SK-N-SH (cell line): ENCODE data around the gene NEDD8. TPM values are rescaled to one million over a fixed set of nuclear protein-coding genes. Genes with fewer than 3 reads are reported as not detected.

Experiments used
- CTCF ChIA-PET: fragments of 300-600, 350-600 bp; formaldehyde crosslinking; extraction: SDS; loops from one replicate; lab custom pipeline; 2021; lab: Yijun Ruan, JAX
- POLR2A ChIA-PET: fragments of 350-600 bp; sonication (Branson Sonifier 250); formaldehyde crosslinking; extraction: SDS; loops from one replicate; lab custom pipeline; 2020; ENCODE audit warnings: antibody characterized with exemption, inconsistent platforms; lab: Yijun Ruan, JAX
- DNase-seq: peaks from one replicate; pipeline ENCODE4 v3.0.0; 2012
- H2AFZ ChIP-seq: fragments of 200-600 bp; sonication (generic); 2 replicates; pipeline ENCODE4 v1.8.1; 2016; ENCODE audit warnings: antibody characterized with exemption, mild to moderate bottlenecking, low read depth
- H3F3A ChIP-seq: fragments of 200-600 bp; sonication (generic); replicated peaks from 2 replicates; pipeline ENCODE3; 2016; ENCODE audit warnings: antibody characterized with exemption, mild to moderate bottlenecking; ENCODE audit not compliant: insufficient read depth
- H3K27ac ChIP-seq, 2 experiments: fragments of 200-500 bp in 1 of 2; fragments of 200-600 bp in 1 of 2; sonication (Bioruptor generic) in 1 of 2; sonication (generic), shearing (Covaris generic) in 1 of 2; 2 replicates each; pipeline versions ENCODE4 v1.5.1 to v1.6.1; 2014 to 2016; ENCODE audit warnings: low read depth in 2 of 2, inconsistent platforms in 1 of 2, low read length in 1 of 2, mild to moderate bottlenecking in 1 of 2, mixed read lengths in 1 of 2
- H3K27me3 ChIP-seq: fragments of 200-600 bp; sonication (generic), shearing (Covaris generic); 2 replicates; pipeline ENCODE4 v1.6.1; 2016; ENCODE audit warnings: mixed run types; ENCODE audit not compliant: insufficient read depth
- H3K36me3 ChIP-seq, 2 experiments: fragments of 200-500 bp in 1 of 2; fragments of 200-600 bp in 1 of 2; sonication (Bioruptor generic) in 1 of 2; sonication (generic) in 1 of 2; replicated peaks in 1 of 2; 2 replicates each; pipeline versions ENCODE3 to v1.5.1; 2014 to 2016; ENCODE audit warnings: low read length in 1 of 2, mild to moderate bottlenecking in 1 of 2; ENCODE audit not compliant: insufficient read depth in 2 of 2, control insufficient read depth in 1 of 2
- H3K4me1 ChIP-seq, 2 experiments: fragments of 200-500 bp in 1 of 2; fragments of 200-600 bp in 1 of 2; sonication (Bioruptor generic) in 1 of 2; sonication (generic), shearing (Covaris generic) in 1 of 2; 2 replicates each; pipeline versions ENCODE4 v1.5.1 to v1.6.1; 2014 to 2016; ENCODE audit warnings: low read depth in 1 of 2, low read length in 1 of 2, mixed run types in 1 of 2; ENCODE audit not compliant: insufficient read depth in 2 of 2, control insufficient read depth in 1 of 2
- H3K4me2 ChIP-seq: fragments of 200-600 bp; sonication (generic), shearing (Covaris generic); 2 replicates; pipeline ENCODE4 v1.6.1; 2017; ENCODE audit warnings: mixed run types
- H3K4me3 ChIP-seq, 2 experiments: fragments of 200-500 bp in 1 of 2; fragments of 200-600 bp in 1 of 2; sonication (Bioruptor generic) in 1 of 2; sonication (generic), shearing (Covaris generic) in 1 of 2; 2 replicates each; pipeline versions ENCODE4 v1.5.1 to v1.8.1; 2014 to 2016; ENCODE audit warnings: low read depth in 2 of 2, inconsistent platforms in 1 of 2, low read length in 1 of 2, mild to moderate bottlenecking in 1 of 2, mixed read lengths in 1 of 2, moderate library complexity in 1 of 2
- H3K79me2 ChIP-seq: fragments of 200-600 bp; sonication (generic); 2 replicates; pipeline ENCODE4 v1.8.1; 2017; ENCODE audit warnings: mild to moderate bottlenecking; ENCODE audit not compliant: insufficient read depth
- H3K9ac ChIP-seq: fragments of 200-600 bp; sonication (generic); 2 replicates; pipeline ENCODE4 v1.6.1; 2017; ENCODE audit warnings: mixed run types
- H3K9me2 ChIP-seq: fragments of 200-600 bp; sonication (generic); 2 replicates; pipeline ENCODE4 v1.6.1; 2017; ENCODE audit warnings: mixed run types
- H3K9me3 ChIP-seq: fragments of 200-600 bp; sonication (generic); 2 replicates; pipeline ENCODE4 v1.6.1; 2017; ENCODE audit warnings: mixed run types, mild to moderate bottlenecking, moderate library complexity
- H4K20me1 ChIP-seq: fragments of 200-600 bp; sonication (generic); 2 replicates; pipeline ENCODE4 v1.6.1; 2017; ENCODE audit warnings: mild to moderate bottlenecking, mixed run types; ENCODE audit not compliant: insufficient read depth
- CHD2 ChIP-seq: fragments of 150-350 bp; IDR thresholded peaks from 2 replicates; pipeline ENCODE4 v1.6.1; 2018; ENCODE audit warnings: low read length; ENCODE audit not compliant: partially characterized antibody
- ELF1 ChIP-seq: IDR thresholded peaks from 2 replicates; pipeline ENCODE4 v1.4.0; 2012
- EP300 ChIP-seq, 2 experiments: IDR thresholded peaks; 2 replicates each; pipeline versions ENCODE4 v1.4.0 to v1.6.1; 2012; ENCODE audit warnings: borderline replicate concordance in 1 of 2, low read depth in 1 of 2, low read length in 1 of 2
- EZH2phosphoT487 ChIP-seq: fragments of 200-600 bp; sonication (generic); IDR thresholded peaks from 2 replicates; pipeline ENCODE4 v1.6.1; 2017; ENCODE audit warnings: low read depth, mixed run types, mild to moderate bottlenecking, antibody characterized with exemption, moderate library complexity, borderline replicate concordance
- GABPA ChIP-seq: IDR thresholded peaks from 2 replicates; pipeline ENCODE4 v1.4.0; 2012; ENCODE audit warnings: low read depth, mild to moderate bottlenecking
- IRF3 ChIP-seq: fragments of 150-350 bp; IDR thresholded peaks from 2 replicates; pipeline ENCODE4 v1.6.1; 2016; ENCODE audit warnings: mild to moderate bottlenecking, low read depth, low read length
- MAX ChIP-seq: IDR thresholded peaks from 2 replicates; pipeline ENCODE4 v1.4.0; 2012; ENCODE audit warnings: low read depth
- MXI1 ChIP-seq: IDR thresholded peaks from 2 replicates; pipeline ENCODE4 v1.6.1; 2012; ENCODE audit warnings: mild to moderate bottlenecking, low read depth, low read length, improper control_type of control experiment
- NRF1 ChIP-seq: IDR thresholded peaks from 2 replicates; pipeline ENCODE4 v1.6.1; 2012; ENCODE audit warnings: low read depth, mild to moderate bottlenecking, low read length
- PBX3 ChIP-seq: IDR thresholded peaks from 2 replicates; pipeline ENCODE4; 2012
- POLR2AphosphoS5 ChIP-seq: IDR thresholded peaks from 2 replicates; pipeline ENCODE4 v1.6.1; 2012; ENCODE audit warnings: low read depth, low read length
- RAD21 ChIP-seq: IDR thresholded peaks from 2 replicates; pipeline ENCODE4 v1.6.1; 2012; ENCODE audit warnings: mild to moderate bottlenecking, low read length
- TAF1 ChIP-seq: IDR thresholded peaks from 2 replicates; pipeline ENCODE4 v1.6.1; 2012; ENCODE audit warnings: low read depth, mild to moderate bottlenecking, low read length, moderate library complexity, borderline replicate concordance
- TCF12 ChIP-seq: IDR thresholded peaks from 2 replicates; pipeline ENCODE4 v1.4.0; 2012
- TEAD4 ChIP-seq: IDR thresholded peaks from 2 replicates; pipeline ENCODE4 v1.4.0; 2012; ENCODE audit warnings: mild to moderate bottlenecking, borderline replicate concordance; ENCODE audit not compliant: insufficient read depth
- YY1 ChIP-seq: IDR thresholded peaks from 2 replicates; pipeline ENCODE4 v1.4.0; 2012; ENCODE audit warnings: low read depth, mild to moderate bottlenecking
- WGBS: methylation state at CpG from one replicate; pipeline ENCODE4 v1.1.6; 2017; ENCODE audit warnings: low lambda C conversion rate; 5-methylcytosine and 5-hydroxymethylcytosine counted together
- polyA plus RNA-seq, 3 experiments: library from polyadenylated mRNA; depleted of rRNA; stranded (reverse); fragments of >200 nt; gene quantifications; 2 replicates each; pipeline ENCODE4 v1.2.3, GENCODE V29; 2012

NEDD8 gene
- 465 and 534 TPM in 2 replicates for polyA plus RNA-seq (2012; rRNA removed)
- polyA plus RNA-seq (2012; cell fraction: cytosol; rRNA removed), result 571 and 857 TPM in 2 replicates
- polyA plus RNA-seq (2012; cell fraction: nucleus; rRNA removed), result 102 and 143 TPM in 2 replicates

- peak within 1 kb of the TSS; percentile 82 to 93 for H3K4me3 ChIP-seq
- DNase-seq, result peak; percentile 88
- peaks cover 85% of the 10 kb centered on the region for H3K79me2 ChIP-seq
- H3K9me2 ChIP-seq, result no peaks in the 10 kb centered on the region
- under 1% methylated on average over 21 of the region's 30 CpGs for WGBS
- H3K4me2 ChIP-seq, result peak within 1 kb of the TSS; percentile 91
- peaks cover 2% of the 10 kb centered on the region; the same call in 1 of the 2 replicates for H4K20me1 ChIP-seq
- CTCF ChIA-PET, result interaction anchor here (2.1 kb wide), 1 partner anchor 10 kb away, joined by 12 read pairs; the partner anchor contains the start of gene TINF2
- H3K27me3 ChIP-seq, result no peaks in the 10 kb centered on the region
- H3K27ac ChIP-seq, result peak within 1 kb of the TSS; percentile 89 to 99
- peaks cover 32 to 36% of the 10 kb centered on the region in 2 experiments for H3K36me3 ChIP-seq
- POLR2A ChIA-PET, result interaction anchor here (1.7 kb wide), 1 partner anchor 10 kb away, joined by 8 read pairs; the partner anchor contains the start of gene TINF2
- H3K9ac ChIP-seq, result peak within 1 kb of the TSS; percentile 82
- H3K4me1 ChIP-seq, result peaks cover 19 to 24% of the 10 kb centered on the region in 2 experiments; a peak in 3 of 4 replicates
- TF ChIP-seq NRF1, result no peak
- TF ChIP-seq POLR2AphosphoS5, result peak; percentile 59
- TF ChIP-seq EP300 (IDR thresholded peaks at IDR 0.05; ENCODE audit: borderline replicate concordance in 1 of 2, low read depth in 1 of 2, low read length in 1 of 2), result no peak
- TF ChIP-seq ELF1, result peak; percentile 67; the same call in 1 of the 2 replicates
- TF ChIP-seq MAX, result 0 out of 2 replicates have a peak, but pooled peaks have one; percentile 14
- peak; percentile 40; the same call in 1 of the 2 replicates for TF ChIP-seq TAF1
- peak; percentile 16; the same call in 1 of the 2 replicates for TF ChIP-seq YY1
- peak; percentile 81 for TF ChIP-seq GABPA
- TF ChIP-seq CHD2, result peak; percentile 55
- TF ChIP-seq MXI1, result peak; percentile 40; the same call in 1 of the 2 replicates
- H2AFZ ChIP-seq, result peak within 1 kb of the TSS; percentile 80
- no peaks in the 10 kb centered on the region for H3K9me3 ChIP-seq
- peaks cover 7% of the 10 kb centered on the region for H3F3A ChIP-seq
Measured at GRCh38 chr14:24232121-24232644, at the start of gene NEDD8. Gene NEDD8, minus strand, starts transcription at chr14:24232367. Its CDS starts 100 bp downstream, at chr14:24232267.

GRCh38 chr14:24281636-24282035, 49.5 kb upstream of the NEDD8 start:
- no peak overlapping the region for H3K9ac ChIP-seq
- no peaks in the 10 kb centered on the region for H3F3A ChIP-seq
- no peak overlapping the region for H3K27ac ChIP-seq
- 87% methylated on average over 7 of the region's 7 CpGs for WGBS
- CTCF ChIA-PET, result interaction anchor here (1.0 to 8.9 kb wide), 6 partner anchors 10 to 150 kb away, joined by 3 to 87 read pairs (median 14); partner anchors contain the start of genes CIDEB, DHRS1, NOP9 and RABGGTA
- POLR2A ChIA-PET, result no interaction called here
- H3K4me1 ChIP-seq, result peaks cover 0 to 10% of the 10 kb centered on the region in 2 experiments; a peak in 1 of 4 replicates
- H4K20me1 ChIP-seq, result no peaks in the 10 kb centered on the region
- no peak for TF ChIP-seq NRF1
- no peak for TF ChIP-seq RAD21
- TF ChIP-seq EZH2phosphoT487, result no peak
- TF ChIP-seq PBX3, result no peak
- no peak for TF ChIP-seq EP300 (IDR thresholded peaks at IDR 0.05; ENCODE audit: borderline replicate concordance in 1 of 2, low read depth in 1 of 2, low read length in 1 of 2)
- TF ChIP-seq IRF3, result no peak
- no peak for TF ChIP-seq TCF12
- TF ChIP-seq TEAD4, result no peak
- no peaks in the 10 kb centered on the region for H3K9me2 ChIP-seq
- H3K9me3 ChIP-seq, result no peaks in the 10 kb centered on the region
- DNase-seq, result no peak
- no peaks in the 10 kb centered on the region for H3K79me2 ChIP-seq
- H2AFZ ChIP-seq, result no peak overlapping the region
- no peaks in the 10 kb centered on the region for H3K36me3 ChIP-seq
- H3K27me3 ChIP-seq, result no peaks in the 10 kb centered on the region
- H3K4me2 ChIP-seq, result no peak overlapping the region
- no peak overlapping the region for H3K4me3 ChIP-seq
